HL-60 (cell line): ENCODE data around the gene TTLL11.

Source experiments
- DNase-seq, 2 experiments: peaks; one replicate each; pipeline ENCODE4 v3.0.0-alpha.2; 2010 to 2020; ENCODE audit warnings: low read depth in 1 of 2, low spot score in 1 of 2
- H3K27ac ChIP-seq: fragments of 250-450 bp; sonication (Bioruptor Pico); replicated peaks from 2 replicates; pipeline ENCODE4 v1.5.1; 2020; ENCODE audit warnings: mild to moderate bottlenecking, moderate library complexity
- H3K27me3 ChIP-seq: fragments of 250-450 bp; sonication (Bioruptor Pico); 2 replicates; pipeline ENCODE4 v1.5.1; 2021; ENCODE audit warnings: mild to moderate bottlenecking, moderate library complexity; ENCODE audit not compliant: insufficient read depth, poor library complexity, severe bottlenecking
- H3K4me3 ChIP-seq: replicated peaks from 2 replicates; pipeline ENCODE4 v1.5.1; 2011; ENCODE audit warnings: mild to moderate bottlenecking, control low read depth, low read length; ENCODE audit not compliant: insufficient read depth
- CTCF ChIP-seq: IDR thresholded peaks from one replicate; pipeline ENCODE4 v1.5.1; 2011; ENCODE audit warnings: low read length, control low read depth, inconsistent platforms; ENCODE audit not compliant: insufficient read depth
- GABPA ChIP-seq: IDR thresholded peaks from 2 replicates; pipeline ENCODE4 v1.6.1; 2012; ENCODE audit warnings: low read depth
- POLR2AphosphoS5 ChIP-seq: IDR thresholded peaks from 2 replicates; pipeline ENCODE4 v1.6.1; 2012; ENCODE audit warnings: low read depth
- REST ChIP-seq: IDR thresholded peaks from 2 replicates; pipeline ENCODE4 v1.6.1; 2012; ENCODE audit warnings: low read depth; ENCODE audit not compliant: insufficient replicate concordance
- SPI1 ChIP-seq: IDR thresholded peaks from 2 replicates; pipeline ENCODE4 v1.6.1; 2012; ENCODE audit warnings: low read depth, mild to moderate bottlenecking, borderline replicate concordance

Gene TTLL11

DNA sequence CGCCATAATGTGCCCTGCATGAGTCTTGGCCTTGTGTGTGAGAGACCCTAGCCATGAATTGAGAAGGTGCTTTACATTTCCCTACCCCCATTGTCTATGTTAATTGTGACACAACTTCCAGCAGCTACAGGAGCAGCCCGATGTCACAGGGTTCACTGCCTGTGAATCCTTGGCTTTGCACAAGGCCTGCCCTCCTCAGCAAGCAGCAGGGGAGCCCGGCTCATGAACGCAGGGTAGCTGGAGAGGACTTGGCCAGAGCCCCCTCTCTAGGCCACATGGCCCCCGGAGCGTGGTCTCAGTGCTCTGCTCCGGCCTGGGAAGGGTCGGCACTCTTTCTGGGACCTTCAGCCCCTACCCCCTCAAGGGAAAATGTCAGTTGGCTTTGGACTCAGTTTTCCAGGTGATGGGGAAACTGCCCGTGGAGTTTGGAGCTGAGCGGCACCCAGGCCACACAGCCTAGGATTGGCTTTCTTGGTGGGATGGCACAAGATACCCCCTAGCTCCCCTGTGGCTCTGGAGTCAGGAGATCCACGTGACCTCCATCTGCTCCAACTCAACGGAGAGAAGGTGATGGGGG is 280.9 kb downstream of the TTLL11 start:
- Histone ChIP-seq H3K27ac (no peak overlapping the region), H3K27me3 (no peaks in the 10 kb centered on the region), H3K4me3 (no peak overlapping the region)
- DNase-seq = no peak
- TF ChIP-seq REST = no peak
- no peak for TF ChIP-seq SPI1
- no peak for TF ChIP-seq POLR2AphosphoS5
- no peak for TF ChIP-seq GABPA

GRCh38 chr9:121811751-121812150 is 281.4 kb downstream of the TTLL11 start:
- TF ChIP-seq POLR2AphosphoS5 = no peak
- TF ChIP-seq SPI1 = no peak
- no peak for TF ChIP-seq GABPA
- TF ChIP-seq REST = no peak
- TF ChIP-seq CTCF = no peak
- no peak for DNase-seq
- Histone ChIP-seq H3K27ac (no peak overlapping the region), H3K27me3 (no peaks in the 10 kb centered on the region), H3K4me3 (no peak overlapping the region)

DNA sequence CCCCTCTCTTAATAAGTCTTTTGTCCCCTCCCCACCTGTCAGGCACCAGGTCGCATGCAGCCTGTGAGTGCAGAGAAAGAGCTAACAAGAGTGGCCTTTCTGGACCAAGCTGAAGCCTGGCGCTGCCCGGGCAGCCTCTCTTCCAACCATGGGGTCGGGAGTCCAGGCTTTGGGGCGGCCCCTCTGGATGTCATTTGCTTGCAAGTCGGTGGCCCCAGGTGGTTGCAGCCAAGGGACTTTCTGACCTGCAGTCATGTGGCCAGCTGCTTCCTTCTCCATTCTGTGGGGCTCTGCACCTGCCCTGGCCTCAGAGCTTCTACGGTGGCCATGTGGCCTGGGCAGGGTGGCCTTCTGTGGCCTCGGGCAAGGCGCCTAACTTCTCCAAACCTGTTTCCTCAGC is 282.0 kb downstream of the TTLL11 start:
- H3K27ac ChIP-seq = no peak overlapping the region
- DNase-seq = no peak
- TF ChIP-seq SPI1 (no peak), REST (no peak), CTCF (no peak), GABPA (no peak), POLR2AphosphoS5 (no peak)
- no peak overlapping the region for H3K4me3 ChIP-seq
- H3K27me3 ChIP-seq = no peaks in the 10 kb centered on the region
